Fibroblast of peridontal ligament (primary cell): ENCODE results near the gene ITGAL.
A peak's percentile ranks its signal among the peaks of the same experiment; 100 is the strongest.
"Not testable (repeated sequence)": the region's sequence is repeated elsewhere in the genome, so short reads cannot be mapped to it uniquely, and the experiment has no call there.

Experiments used
- DNase-seq: peaks from one replicate; pipeline ENCODE4 v3.0.0-alpha.2; 2010; ENCODE audit errors: extremely low read depth

The ITGAL gene

DNA sequence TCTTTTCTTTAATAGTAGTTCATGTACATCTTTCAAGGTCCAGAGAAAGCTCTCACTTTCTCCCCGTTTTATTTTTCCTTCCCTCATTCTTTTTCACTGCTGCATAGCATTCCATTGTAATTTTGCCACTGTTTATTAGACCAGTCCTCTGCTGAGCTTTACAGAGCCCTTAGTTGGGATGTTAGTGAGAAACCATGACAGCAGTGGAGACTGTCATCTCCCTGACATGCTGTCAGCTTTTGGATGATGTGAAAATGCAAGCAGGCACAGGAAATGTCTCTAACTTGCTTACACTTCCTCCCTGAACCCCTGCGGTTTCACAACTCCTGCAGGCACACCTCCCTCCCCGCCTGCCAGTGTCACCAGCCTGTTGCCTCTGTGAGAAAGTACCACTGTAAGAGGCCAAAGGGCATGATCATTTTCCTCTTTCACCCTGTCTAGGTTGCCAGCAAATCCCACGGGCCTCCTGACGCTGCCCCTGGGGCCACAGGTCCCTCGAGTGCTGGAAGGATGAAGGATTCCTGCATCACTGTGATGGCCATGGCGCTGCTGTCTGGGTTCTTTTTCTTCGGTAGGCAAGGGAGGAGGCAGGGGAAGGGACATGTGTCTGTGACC is at the start of gene ITGAL:
Gene ITGAL, plus strand, starts transcription at position 415 of the 615 bp plus-strand sequence. Its CDS starts 96 bp downstream, at position 511.
- DNase-seq: no peak

DNA sequence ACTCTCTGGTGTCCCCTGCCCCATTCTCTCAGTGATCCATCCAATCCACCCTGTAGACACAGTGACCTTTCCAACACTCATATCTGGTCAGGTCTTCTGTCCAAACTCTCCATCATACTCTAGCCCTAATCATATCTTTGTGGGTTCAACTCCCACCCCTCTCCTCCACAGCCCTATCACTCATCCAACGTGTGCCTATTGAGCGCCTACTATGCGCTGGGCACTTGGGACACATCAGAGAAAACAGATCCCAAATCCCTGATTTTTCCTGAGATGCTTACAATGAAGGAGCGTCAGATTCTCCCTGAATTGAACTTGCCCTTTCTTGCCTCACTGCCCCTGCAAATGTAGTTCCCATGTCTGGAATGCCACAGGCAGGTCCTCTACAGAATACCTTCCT is 44.5 kb upstream of the ITGAL start:
- no peak for DNase-seq

DNA sequence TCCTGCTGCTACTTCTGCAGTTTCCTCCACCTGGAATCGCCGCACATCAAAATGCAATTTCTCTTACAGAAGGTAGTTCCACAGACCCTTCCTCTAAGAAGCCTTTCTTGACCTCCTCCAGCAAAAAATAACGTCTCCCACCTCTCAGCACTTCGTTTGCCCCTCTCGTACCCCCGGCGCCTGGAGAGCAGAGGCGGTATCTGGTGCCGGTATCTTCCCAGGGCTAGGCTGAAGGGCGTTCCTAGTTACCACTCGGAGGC is 43.2 kb upstream of the ITGAL start:
- no peak for DNase-seq

DNA sequence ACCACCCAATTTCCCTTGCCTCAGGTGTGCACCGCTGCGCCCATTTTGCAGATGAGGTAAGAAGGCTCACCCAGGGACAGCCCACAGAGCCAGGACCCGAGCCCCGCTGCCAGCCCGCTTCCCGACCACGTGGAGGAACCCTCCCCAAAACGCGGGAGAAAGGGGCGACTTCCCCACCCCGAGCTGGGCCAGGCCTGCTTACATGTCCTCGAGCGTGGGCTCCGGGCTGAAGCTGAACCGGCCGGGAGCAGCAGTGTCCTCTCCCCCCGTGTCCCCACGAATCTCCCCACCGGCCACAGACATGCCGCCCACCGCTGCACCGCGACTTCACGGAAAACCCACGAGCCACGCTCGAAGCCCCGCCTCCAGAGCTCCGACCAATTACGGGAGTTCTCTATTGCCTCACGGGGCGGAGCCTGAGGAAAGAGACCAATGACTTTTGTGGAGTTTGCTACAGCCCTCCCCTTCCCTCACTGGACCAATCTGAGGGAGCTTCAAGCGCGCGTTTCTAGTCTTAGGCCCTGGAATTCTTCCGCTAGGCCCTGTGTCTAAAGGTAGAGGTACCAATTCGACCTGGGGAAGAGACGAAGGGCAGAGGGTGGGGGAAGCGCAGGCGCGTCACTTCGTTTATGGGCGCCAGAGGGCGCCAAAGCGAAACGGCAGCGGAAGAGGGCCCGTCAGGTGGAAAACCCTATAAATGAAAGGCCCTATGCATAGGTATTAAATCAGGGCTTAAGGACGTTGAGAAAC is 42.7 kb upstream of the ITGAL start, which contains the start of gene DCTPP1:
Gene DCTPP1, minus strand, starts transcription at position 353 of the 750 bp plus-strand sequence. Its CDS starts 50 bp downstream, at position 303.
- peak; percentile 96 for DNase-seq

DNA sequence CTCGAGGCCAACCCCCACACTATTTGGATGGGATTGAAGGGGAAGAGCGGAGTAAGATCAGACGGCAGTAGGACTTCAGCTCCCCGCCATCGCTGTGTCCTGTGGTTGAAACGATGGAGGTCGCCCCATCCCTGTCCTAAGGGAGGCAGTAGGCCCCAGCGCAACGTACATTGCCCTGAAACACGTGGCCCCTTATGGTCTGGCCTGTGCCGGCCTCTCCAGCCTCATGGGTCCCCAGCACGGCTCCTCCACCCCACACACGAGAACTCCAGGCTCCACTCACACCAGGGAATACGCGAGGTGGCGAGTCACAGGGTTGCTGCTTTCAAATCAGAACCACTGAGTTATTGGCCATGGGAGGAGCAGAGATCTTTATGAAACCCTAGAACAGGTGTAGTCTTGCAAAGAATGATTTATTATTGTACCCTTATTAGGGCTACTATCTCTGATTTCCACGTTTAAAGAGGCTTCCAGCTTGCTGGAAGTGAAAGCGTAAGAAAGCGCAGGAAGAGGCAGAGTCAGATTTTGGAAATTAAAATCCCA is 42.0 kb upstream of the ITGAL start:
- DNase-seq: no peak

DNA sequence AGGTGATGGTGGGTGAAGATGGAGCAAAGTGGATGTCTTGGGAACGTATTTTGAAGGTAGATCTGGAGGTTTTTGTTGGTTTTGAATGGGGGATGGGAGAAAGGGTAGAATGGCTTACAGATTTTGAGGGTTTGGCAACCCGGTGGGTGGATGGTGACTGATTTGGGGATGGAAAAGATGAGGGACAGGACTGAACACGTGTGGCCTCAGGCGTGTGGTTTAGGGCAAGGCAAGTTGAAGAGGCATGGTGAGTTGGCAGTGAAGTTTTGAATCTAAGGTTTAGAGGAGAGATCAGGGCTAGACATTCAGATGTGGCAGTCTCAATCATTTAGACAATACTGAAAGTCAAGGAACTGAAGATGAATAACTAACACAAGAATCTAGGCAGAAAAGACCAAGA is 37.7 kb upstream of the ITGAL start:
- DNase-seq: no peak

DNA sequence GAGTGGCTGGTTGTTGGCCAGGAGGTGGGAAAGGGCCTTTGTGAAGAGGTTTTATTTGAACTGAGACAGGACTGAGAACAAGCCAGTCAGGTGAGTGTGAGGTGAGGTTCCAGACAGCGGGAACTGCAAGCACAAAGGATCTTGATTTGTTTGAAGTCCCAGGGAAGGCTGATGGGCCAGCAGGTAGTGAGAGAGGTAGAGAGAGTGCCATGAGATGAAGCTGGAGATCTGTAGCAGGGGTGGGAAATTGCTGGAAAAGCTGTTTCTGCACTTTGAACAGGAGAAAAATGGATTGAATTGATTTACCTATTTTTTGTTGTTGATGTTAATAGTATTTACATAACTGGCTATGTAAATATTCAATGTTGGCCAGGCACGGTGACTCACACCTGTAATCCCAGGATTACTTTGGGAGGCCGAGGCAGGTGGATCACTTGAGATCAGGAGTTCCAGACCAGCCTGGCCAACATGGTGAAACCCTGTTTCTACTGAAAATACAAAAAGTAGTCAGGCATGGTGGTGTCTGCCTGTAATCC is 35.0 kb upstream of the ITGAL start:
- no peak for DNase-seq

DNA sequence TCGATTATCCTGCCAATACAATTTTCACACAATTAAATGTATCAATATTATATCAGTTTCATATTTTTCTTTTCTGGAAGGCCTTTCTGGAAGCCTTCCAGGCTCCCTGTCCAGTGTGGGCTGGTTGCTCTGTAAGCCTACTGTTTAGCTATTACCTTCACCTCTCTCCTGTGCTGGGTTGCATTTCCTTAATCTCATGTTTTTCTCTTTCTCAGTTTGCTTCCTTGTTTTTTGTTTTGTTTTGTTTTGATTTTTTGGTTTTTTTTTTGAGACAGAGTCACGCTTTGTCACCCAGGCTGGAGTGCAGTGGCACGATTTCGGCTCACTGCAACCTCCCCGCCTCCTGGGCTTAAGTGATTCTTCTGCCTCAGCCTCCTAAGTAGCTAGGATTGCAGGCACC is 33.7 kb upstream of the ITGAL start:
- DNase-seq: no peak

DNA sequence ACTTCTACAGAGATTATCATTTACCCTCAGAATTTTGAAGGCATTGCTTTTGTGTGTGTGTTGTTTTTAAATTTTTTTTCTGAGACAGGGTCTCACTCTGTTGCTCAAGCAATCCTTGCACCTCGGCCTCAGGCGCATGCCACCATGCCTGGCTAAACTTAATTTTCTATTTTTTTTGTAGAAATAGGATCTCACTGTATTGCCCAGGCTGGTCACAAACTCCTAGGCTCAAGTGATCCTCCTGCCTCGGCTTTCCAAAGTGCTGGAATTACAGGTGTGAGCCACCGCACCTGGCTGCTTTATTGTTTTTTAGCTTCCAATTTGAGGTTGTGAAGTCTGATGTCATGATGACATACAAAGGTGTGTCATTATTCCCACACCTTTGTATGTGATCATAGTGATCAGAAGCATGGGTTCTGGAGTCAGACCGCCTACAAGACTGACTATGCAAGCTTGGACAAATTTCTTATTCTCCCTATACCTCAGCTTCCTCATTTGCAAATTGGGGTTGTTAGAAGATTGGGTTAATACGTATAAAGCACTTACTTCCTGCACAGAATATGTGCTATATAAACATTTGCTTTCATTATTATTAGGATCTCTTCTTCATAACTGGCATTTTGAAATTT is 32.7 kb upstream of the ITGAL start:
- no peak for DNase-seq

DNA sequence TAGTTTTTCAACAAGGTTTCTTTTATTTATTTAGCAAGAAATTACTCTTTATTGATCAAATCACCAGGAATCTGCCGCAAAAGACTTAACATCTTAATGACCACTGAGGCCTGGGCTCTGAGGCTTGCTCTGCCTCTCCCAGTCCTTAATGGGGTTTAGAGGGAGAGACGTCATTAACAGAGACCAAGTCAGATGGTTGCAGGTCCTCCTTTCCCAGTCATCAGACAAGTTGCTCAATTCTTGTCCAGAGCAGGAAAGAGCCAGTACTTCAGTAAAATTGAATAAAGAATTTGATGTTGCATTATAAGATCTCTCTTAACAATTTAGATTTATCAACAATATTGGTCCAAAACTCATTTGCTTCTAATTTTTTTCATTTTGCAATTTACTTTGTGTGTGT is 28.9 kb upstream of the ITGAL start:
- no peak for DNase-seq

DNA sequence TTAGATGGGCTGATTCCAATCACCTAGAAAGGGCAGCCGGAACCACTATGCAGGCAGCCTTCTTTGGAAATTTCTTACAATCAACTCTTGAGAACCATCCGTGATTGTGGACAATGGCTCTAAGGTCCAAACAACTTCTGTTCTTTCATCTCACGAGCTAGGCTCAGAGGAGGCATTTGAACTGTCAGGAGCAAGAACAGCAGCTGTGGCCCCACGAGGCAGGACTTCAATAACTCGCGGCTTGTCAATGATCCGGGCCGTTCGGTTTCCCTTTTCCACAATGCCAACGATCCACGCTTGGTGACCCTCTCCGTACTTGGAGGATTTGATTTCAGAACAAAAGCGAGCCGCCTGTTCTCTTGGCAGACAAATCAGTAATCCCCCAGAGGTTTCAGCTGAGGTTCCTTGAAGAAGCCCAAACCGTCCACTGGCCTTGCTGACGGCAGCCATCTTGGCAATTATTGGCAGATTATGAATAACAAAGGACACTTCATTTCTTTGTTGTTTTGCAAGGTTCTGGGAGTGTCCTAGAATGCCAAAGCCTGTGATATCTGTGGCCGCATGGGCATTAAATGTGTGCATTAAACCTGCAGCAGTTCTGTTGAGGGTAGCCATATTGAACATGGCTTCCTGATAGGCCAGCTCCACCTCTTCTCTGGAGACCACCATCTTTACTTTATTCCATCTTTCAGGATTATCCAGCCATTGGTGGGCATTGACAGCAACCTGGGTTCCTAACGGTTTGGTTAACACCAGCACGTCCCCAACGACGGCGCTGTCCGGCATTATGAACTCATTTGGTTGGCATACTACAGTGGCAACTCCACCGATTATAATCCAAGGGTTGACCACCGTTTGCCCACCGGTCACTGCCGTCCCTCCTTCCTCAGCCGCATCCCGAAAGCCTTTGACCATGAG is 28.1 kb upstream of the ITGAL start:
- no peak for DNase-seq

DNA sequence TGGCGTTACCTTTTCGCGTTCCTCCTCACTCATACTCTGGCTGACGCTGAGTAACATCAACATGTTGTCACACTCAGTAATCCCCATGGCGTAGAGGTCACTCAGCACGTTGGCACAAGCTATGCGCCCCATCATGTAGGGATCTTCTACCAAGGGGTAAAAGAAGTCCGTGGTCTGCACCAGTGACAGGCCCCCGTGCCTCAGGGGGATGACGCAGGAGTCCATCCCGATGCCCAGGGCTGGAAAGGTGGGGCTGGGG is 27.5 kb upstream of the ITGAL start:
- DNase-seq: no peak

DNA sequence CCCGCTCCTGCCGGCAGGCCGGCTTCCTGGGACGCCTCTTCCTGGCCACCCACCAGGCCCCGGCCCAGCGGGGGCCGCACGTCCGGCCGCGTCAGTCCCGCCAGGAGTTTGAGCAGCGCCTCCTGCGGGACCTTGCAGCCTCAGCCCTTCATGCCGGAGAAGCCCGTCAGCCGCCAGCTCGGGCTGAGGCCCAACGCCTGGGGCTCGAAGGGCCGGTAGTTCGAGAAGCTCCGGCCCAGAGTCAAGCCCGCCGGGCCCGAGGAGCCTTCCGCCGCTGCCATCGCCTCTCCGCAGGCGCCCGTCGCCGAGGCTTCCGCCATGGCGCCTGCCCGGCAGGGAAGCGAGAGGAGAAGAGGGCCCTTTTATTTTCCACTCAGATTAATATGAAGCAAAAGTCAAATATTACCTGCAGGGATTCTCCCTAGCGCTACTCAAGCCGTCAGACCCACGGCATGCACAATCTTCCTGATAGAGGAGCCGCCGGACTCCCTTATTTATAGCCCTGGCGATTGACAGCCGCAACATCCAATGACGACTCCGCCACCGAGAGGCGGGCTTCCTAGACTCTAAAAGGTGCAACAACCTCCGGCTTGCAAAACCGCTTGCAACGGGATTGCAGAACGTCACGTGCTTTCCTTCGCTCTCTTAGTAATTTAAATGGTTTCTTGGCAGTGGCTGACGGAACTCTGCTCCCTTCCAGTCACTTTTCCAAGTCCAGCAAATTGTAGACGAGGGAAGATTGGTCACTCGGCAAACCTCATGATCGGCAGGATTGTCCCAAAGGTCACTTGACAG is 26.9 kb upstream of the ITGAL start, which contains the start of gene SEPHS2:
Gene SEPHS2, minus strand, starts transcription at position 467 of the 795 bp plus-strand sequence. Its CDS starts 147 bp downstream, at position 320.
- peak; percentile 98 for DNase-seq

DNA sequence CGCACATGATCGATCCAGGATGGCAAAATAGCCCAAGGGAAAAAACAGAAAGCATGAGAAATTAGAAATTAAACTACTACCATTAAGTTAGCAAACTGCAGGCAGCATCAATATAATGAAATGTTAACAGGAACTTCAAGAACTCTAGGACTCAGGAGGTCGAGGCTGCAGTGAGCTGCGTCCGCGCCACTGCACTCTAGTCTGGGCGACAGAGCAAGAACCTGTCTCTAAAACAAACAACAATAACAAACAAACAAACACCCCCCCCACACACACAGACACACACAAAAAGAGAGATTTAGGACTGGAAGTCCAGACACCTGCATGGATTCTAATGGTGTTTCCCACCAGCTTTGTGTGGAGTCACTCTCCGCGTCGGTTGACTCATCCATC is 26.3 kb upstream of the ITGAL start:
- no peak for DNase-seq

DNA sequence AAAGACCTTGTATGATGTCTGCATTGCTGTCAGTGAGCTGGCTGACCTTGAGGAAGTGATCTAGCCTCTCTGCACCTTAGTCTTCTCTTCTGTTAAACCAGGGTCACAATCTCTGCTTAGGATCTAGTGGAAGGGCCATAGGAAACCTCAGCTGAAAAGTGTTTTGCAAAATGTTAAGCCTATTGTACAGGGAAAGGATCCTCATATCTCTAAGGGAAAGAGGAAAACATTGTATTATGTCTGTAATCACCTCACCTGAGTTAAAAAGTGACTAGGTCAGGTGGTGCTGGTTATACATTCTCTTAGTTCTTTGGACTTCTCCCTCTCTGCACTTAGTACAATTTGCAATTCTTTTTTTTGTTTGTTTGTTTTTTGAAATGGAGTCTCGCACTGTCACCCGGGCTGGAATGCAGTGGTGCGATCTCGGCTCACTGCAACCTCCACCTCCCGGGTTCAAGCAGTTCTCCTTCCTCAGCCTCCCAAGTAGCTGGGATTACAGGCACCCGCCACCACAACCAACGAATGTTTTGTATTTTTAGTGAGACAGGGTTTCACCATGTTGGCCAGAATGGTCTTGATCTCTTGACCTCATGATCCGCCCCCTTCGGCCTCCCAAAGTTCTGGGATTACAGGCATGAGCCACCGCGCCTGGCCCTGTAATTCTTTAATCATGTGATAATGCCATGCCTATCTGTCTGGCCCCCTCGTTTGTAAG is 24.9 kb upstream of the ITGAL start:
- no peak for DNase-seq

DNA sequence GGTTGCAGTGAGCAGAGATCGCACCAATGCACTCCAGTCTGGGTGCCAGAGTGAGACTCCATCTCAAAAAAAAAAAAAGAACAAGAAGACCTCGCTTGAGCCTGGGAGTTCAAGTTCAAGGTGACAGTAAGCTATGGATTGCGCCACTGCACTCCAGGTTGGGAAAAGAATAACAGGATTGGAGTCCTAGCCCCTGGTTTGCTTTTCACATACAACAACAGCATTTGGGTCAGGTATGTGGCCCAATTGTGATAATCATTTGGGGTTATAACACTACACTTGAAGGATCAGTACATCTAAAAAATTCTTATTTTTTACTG is 23.5 kb upstream of the ITGAL start:
- DNase-seq: no peak

DNA sequence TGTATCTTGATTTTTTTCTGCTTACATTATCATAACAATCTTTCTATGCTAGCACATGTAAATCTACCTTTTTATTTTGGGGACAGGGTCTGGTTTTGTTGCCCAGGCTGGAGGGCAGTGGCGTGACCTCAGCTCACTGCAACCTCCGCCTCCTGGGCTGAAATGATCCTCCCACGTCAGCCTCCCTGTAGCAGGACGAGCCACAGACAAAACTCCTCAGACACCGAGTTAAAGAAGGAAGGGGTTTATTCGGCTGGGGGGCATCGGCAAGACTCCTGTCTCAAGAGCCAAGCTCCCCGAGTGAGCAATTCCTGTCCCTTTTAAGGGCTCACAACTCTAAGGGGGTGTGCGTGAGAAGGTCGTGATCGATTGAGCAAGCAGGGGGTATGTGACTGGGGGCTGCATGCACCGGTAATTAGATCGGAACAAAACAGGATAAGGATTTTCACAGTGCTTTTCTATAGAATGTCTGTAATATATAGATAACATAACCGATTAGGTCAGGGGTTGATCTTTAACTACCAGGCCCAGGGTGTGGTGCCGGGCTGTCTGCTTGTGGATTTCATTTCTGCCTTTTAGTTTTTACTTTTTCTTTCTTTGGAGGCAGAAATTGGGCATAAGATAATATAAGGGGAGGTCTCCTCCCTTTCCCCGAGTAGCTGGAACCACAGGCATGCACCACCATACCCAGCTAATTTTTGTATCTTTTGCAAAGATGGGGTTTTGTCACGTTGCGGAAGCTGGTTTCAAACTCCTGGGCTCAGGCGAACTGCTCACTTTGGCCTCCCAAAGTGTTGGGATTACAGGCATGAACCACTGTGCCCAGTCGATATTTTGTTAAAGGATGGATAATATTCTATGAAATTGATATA is 19.6 kb upstream of the ITGAL start:
- DNase-seq: not testable (repeated sequence)

DNA sequence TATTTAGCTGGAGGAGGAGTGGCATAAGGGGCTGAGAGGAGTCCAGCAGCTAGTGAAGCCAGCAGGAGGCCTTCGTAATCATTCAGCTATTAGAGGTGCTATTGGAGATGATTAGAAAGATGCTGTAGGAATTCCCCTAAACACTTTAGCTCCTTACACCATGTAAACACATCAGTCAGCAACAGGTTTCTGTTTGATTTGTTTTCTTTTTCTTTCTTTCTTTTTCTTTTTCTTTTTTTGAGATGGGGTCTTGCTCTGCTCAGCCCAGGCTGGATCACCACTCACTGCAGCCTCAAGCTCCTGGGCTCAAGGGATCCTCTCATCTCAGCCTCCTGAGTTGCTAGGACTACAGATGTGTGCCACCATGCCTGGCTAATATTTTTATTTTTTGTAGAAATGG is 16.2 kb upstream of the ITGAL start:
- DNase-seq: no peak

DNA sequence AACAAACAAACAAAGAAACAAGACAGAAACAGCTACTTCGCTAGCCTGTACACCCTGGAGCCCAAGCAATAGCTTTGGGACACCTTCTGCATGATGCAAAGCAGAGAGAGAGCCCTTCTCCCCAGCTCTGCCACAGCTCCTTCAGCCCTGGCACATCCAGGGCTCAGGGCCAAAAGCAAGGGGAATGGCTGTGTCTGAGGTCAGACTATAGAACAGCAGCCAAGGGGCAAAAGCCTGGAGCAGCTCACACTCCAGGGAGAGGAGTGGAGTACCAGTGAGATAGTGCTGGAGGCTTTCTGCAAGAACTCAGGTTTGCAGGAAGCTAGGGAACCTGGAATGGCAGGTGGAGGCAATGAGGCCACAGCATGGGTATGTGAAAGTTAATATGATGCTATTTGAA is 15.3 kb upstream of the ITGAL start:
- no peak for DNase-seq
